Astrocyte (in vitro differentiated cells and primary cell): ENCODE results near the gene A3GALT2.

Experiments used
- EZH2 ChIP-seq: IDR thresholded peaks from 2 replicates; pipeline ENCODE4 v1.6.1; 2012; ENCODE audit warnings: mild to moderate bottlenecking, low read length, inconsistent platforms; ENCODE audit not compliant: insufficient read depth
- TF ChIP-seq, protein P1 (sequence below): IDR thresholded peaks from 2 replicates; pipeline ENCODE4 v1.5.1; 2011; ENCODE audit warnings: low read depth, mild to moderate bottlenecking, inconsistent platforms, low read length, moderate library complexity; ENCODE audit not compliant: insufficient read depth

DNA sequence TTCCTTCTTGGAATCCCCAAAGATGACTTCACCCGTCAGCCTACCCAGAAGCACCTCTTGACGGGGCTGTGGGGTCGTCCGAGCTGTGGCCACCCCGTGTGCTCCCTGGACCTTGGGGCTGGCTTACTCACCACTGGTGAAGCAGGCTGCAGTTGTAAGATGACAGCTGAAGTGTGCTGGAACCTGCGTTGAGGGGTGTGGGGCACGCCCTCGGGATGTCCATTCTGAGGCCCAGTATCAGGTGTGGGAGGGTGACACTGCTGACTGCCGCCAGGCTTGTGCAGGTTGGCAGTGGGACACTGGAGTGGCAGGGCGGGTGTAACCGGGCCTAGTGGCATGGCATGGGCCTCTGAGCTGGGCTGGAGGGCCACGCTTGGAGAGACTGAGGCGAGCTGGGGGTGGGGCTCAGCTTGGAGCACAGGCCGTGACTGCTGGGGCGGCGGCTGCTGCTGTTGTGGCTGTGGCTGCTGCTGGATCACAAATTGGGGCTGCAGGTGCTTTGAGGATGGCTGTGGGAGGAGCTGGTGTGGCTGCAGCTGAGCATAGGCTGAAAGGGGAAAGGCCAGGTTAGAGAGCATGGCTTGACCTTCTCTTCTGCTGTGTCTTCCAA lies 33.9 kb upstream of the A3GALT2 start:
- TF ChIP-seq, protein P1, sequence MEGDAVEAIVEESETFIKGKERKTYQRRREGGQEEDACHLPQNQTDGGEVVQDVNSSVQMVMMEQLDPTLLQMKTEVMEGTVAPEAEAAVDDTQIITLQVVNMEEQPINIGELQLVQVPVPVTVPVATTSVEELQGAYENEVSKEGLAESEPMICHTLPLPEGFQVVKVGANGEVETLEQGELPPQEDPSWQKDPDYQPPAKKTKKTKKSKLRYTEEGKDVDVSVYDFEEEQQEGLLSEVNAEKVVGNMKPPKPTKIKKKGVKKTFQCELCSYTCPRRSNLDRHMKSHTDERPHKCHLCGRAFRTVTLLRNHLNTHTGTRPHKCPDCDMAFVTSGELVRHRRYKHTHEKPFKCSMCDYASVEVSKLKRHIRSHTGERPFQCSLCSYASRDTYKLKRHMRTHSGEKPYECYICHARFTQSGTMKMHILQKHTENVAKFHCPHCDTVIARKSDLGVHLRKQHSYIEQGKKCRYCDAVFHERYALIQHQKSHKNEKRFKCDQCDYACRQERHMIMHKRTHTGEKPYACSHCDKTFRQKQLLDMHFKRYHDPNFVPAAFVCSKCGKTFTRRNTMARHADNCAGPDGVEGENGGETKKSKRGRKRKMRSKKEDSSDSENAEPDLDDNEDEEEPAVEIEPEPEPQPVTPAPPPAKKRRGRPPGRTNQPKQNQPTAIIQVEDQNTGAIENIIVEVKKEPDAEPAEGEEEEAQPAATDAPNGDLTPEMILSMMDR, result no peak
- no peak for TF ChIP-seq EZH2
